ENCODE measurements around the gene SQOR.

The SQOR gene

DNA sequence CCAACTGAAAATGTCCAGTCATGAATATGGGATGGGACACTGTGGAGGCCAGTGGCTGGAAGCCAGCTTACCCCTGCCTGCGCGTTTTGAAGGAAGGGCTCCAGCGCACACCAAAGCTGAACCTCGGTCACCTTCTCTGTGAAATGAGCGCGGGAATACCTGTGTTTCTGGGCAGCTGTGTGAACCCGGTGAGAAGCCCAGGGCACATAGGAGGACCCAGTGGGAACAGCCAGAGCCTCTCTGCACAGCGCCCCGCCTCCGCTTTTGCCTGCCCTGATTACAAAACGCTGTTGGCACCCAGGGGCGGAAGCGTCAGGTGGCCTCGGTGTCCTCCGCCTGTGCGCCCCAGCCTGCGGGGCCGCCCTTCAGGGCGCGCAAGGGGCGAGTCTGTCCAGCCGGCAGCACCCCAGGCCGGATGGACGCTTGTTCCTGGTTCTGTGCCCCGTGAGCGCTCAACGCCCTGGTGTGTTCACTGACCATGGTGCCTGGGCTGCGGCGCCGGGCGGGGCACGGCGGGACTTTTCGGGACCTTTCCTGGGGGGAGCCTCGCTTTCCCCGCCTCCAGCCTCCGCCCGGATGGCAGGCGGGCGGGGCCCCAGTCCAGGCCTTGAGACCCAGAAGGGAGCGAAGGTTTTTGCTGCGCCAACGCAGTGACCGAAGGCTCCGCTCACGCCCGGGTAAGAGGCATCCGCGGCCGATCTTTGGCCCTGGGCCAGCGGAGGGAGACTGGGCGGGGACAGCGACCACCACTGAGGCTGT lies at the start of gene SQOR:
Gene SQOR, plus strand, starts transcription at position 598 of the 759 bp plus-strand sequence. CDS start 23,895 bp downstream, outside the sequence.
- peak; percentile 60 for DNase-seq

DNA sequence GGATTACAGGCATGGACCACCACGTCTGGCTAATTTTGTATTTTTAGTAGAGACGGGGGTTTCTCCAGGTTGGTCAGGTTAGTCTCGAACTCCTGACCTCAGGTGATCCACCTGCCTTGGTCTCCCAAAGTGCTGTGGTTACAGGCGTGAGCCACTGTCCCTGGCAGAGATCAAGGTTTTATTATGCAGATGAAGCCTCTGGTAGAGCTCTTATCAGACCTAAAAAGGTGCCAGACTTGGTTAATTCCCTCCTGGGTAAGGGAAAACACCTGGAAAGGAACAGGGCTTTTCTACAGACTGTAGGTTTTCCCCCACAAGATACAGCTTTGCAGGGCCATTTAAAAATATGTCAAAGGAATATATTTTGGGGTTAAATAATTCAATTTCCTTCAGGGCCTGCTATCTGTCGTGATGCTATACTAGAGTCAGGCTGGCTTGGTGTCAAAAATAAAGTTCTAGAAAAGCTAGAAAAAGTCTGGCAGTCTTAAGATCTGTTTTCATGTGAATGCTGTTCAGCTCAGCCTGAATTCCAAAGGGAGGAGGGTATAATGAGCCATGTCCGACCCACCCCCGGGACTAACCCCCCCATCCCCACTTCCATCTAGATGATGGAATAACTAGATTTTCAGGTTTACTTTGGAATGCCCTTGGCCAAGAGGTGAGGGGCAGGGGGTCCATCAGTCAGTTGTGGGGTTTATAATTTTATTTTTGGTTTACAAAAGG lies 49.6 kb upstream of the SQOR start:
- DNase-seq, result no peak

DNA sequence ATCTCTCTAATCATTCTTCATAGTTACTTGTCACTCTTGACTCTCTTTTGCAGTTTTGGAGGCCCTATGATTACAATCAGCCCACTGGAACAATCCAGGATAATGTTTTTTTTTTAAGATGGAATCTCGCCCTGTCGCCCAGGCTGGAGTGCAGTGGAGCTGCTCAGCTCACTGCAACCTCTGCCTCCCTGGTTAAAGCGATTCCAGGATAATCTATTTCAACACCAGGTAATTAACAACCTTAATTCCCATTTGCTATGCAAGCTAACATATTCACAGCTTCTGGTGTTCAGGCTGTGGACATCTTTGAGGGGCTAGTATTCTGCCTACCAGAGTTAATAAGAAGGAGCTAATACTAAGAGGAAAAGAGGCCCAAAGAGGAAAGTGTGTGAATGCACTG lies 48.7 kb upstream of the SQOR start:
- no peak for DNase-seq

DNA sequence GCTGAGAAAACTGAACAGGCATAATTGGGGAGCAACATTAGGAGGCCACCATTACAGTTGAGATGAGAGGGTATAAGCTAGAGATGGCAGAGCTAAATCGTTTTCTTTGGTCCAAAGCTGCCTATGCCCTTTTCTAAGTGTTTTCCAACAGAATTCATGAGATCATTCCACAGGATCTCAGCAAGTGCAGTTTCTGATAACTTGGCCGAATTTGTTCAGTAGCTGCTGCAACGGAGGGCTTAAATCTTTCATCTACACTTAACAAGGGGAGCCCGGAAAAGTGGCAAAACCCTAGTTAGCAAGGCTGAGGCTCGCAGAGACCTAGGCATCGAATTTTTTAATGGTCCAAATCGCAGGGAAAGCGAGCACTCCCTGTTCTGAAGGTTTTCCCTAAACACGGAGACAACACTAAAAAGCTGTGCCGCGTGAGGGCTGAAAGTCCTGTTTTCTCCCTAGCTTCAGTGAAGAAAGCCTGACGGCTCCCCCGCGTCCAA lies 48.2 kb upstream of the SQOR start:
- DNase-seq, result no peak

DNA sequence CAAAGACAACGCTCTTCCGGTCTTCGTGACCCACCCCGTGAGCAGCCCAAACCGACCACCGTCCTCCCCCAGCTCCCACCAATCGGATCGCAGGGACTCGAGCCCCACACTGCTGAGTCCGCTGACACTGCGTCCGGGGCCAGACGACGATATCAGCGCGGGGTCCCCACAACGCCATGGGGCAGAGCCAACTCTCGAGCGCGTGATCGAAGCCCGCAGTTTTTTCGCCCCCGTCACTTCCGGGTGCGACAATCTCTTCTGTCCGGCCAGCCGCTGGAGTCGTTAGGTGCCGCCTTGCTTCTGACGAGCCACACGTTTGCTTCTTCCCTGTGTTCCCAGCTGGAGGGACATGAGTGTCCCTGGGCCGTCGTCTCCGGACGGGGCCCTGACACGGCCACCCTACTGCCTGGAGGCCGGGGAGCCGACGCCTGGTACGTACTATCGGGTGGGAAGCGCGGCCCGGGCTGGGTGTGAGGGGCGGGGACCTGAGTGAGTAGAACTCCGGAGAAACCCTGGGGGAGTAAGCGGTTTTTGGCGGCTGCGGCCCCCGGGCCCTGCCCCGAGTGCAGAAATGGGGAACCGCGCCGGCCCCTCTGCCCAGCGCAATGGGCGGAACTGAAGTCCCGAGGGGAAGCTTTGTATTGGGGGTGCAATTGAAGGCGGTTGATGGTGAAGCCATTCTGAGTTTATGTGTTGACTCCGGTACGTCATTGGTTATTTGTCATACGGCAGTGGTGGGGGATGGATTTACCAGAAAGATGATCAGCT lies 47.5 kb upstream of the SQOR start, which contains the start of gene BLOC1S6:
Gene BLOC1S6, plus strand, starts transcription at position 285 of the 768 bp plus-strand sequence. Its CDS starts 65 bp downstream, at position 350.
- peak; percentile 87 for DNase-seq

DNA sequence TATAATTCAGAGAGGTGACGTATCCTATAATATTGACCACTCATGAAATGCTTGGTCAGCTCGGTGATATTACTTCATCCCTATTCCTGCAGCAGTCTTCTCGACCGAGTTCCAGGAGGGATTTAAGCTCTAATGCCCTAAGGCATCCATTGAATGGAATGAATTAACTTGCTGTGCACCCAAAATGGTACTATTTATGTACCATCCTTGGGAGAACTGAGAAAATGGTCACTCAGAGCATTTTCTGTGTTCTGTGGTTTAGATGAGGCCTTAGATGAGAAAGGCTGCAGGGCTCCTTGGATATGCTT lies 47.0 kb upstream of the SQOR start:
- DNase-seq, result no peak

DNA sequence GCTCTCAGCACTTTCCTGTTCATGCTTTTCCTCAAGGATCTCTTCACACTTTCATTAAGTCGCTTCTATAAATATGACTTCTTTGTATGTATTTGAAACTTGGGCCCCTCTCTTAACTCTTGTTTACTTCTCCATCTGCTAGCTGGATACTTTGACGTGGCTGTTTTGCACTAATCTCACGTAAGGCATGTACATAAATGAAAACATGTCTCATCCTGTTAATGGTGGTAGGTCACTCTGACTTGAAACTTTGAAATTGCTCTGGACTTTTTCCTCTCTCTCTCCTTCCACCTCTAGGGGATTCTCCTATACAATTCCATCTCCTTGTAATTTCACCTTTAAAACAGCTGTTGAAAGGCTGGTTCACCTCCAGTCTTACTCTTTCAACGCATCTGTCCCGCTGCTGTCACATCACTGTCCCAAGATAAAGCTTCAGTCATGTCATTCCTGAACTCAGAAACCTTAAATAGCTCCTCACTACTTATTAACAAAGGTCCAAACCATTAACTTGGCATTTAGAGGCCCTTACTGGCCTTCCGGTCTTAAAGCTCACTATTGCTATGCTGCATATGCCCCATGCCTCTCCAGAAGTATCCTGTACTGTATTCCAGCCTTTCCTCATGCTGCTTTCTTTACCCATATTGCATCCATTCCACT lies 46.5 kb upstream of the SQOR start:
- no peak for DNase-seq

DNA sequence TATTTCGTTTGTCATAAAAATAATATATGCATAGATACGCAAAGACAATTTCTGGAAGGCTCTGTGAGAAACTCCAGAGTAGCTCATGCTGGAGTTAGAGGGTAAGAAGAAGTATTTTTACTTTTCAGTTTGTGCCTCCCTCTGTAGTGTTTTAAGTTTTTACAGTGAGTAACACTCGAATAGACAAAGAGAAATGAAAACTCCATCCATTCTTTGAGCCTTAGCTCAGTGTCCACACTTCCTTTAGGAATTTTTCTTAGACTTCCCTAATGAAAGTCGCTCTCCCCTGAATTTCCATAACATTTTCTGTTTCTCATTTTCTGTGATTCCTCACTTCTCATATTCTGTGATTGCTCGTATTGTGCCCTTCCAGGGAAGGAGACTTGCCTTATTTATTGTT lies 45.6 kb upstream of the SQOR start:
- no peak for DNase-seq

DNA sequence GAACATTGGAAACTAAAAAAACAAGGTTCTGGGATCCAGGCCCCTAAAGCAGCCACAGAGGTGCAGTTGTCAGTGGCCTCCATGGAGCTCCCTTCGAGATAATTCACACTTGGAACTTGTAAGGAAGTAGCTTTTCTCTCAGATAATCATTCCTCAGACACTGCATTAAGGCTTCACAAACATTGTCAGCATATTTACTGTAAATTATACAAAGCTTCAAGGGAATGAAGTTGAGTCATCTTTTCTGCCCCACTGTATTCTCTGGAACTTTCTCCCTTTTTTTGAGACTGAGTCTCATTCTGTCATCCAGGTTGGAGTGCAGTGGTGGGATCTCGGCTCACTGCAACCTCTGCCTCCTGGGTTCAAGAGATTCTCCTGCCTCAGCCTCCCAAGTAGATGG lies 40.5 kb upstream of the SQOR start:
- DNase-seq, result no peak

DNA sequence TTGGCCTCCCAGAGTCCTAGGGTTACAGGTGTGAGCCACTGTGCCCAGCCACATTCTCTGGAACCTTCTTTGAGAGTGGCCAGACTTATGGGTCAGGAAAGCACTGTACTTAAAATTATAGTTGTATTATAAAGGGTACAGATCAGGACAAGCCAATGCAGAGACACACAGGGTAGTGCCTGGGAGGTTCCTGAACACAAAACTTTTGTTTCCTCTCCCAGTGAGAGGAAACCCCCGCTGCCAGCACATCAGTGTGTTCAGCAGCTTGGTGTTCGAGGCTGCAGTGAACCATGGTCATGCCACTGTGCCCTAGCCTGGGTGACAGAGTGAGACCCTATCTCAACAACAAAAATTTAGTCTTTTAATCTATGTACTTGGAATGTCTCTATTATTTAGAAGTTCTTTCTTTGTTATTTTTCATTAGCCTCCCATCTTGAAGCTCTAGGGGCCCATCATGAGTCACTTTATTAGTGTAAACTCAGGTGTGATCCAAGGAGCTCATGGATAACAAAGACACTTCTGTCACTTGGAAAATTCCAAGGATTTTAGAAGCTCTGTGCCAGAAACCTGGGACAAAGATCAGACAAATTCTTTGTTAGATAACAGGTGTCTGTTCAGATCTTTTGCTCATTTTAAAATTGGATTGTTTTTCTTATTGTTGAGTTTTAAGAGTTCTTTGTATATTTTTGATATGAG lies 39.8 kb upstream of the SQOR start:
- DNase-seq, result no peak

DNA sequence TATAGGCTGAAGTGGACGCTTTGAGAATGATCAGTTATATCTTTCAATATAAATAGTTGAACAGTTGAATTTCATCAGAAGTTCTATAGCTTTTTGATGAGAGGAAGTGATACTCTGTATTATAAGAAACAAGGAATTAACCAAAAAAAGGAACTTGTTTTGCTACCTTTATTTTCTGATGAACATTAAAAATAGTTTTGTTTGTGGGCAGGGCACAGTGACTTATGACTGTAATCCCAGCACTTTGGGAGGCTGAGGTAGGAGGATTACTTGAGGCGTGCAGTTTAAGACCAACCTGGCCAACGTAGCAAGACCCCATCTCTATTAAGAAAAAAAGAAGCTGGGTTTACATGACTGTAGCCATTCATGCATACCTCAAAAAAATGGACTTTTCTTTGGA lies 30.9 kb upstream of the SQOR start:
- DNase-seq, result no peak

DNA sequence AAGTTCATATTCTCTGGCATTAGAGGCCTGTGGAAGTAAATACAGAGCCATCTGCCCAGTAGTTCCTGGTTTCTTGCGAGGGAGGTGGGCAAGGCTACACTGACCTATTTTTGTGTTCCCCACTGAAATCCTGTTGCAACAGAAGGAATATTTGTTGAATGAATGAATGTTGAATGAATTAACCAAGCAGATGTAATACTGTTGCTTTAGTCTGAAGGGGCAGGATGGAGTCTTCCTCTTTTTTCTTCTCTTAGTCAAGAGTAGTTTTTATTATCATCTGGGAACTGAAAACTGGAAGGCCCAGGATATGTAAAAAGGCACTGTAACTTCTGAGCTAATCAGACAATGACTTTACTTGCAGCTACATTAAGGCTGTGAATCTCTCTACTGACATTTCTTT lies 30.5 kb upstream of the SQOR start:
- DNase-seq, result no peak

DNA sequence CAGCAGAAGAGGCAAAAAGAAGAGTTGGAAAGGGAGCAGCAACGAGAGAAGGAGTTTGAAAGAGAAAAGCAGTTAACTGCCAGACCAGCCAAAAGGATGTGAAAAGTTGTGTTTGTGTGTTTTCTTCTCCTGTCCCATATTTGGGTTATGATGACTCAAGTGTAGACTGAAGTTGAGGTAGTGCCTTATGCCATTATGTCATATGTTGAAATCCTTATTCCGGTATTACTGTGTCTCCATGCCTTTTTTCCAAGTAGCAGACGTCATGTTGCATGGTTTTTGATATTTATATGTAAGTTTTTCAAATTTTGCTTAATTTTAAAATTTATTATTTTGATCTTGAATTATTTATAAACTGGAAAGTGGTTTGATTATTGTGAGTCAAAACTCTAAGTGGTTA lies 28.4 kb upstream of the SQOR start:
- DNase-seq, result no peak

DNA sequence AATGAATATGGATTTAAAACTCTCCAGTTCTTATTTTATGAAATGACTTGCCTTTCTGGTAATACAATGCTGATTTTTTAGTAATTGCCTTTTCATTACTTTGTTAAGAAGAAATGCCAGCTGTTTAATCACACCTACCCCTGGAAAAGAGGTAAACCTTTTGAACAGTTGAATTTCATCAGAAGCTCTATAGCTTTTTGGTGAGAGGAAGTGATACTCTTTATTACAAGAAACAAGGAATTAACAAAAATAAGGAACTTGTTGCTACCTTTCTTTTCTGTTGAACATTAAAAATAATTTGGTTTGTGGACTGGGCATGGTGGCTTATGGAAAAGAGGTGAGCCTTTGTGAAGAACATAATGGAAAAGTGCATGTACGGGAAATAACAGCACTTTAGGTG lies 28.0 kb upstream of the SQOR start:
- DNase-seq, result no peak

DNA sequence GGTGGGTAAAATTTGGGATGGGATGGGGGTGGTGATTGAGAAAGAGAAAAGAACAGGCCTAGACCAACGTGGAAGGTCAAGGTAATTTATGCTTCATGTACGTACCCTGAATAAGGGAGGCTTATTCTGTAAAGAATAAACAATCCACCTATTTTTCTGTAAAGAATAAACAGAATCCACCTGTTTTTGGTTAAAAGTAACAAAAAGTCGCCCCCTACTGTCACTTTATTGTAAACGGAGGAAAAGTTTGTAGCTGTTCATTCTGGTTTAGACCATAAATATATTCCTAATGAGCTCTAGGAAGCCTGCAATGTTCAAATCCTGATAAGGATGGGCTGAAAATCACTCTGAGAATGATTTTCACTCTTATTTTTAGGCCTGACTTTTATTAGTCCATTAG lies 23.5 kb upstream of the SQOR start:
- no peak for DNase-seq

DNA sequence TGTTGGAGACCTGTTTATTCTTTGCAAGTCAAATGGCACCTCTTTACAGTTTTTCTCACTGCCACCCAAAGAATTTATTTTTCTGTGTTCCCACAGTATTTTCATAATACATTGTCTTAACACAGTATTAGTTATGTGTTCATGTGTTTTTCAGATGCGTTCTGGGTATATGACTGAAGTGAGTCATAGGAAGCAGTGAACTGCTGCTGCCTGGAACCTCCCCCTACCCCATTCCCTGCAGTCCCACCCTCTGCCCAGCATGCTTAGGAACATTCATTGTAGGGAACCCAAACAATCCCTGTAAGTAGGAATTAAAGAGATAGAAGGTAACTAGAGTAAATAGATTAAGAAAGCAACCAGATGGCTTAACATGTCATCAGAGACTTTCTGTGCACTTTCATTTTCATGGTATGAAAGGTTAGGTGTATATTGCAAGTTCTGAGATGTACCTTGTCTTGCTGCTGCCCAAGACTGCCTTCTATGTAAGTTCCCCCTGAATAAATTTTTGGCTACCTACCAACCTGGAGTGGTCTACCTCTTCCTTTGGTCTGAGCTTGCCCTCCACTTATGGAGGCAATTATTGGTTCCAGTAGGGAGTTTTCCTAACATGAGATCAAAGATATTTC lies 21.9 kb upstream of the SQOR start:
- DNase-seq, result no peak

DNA sequence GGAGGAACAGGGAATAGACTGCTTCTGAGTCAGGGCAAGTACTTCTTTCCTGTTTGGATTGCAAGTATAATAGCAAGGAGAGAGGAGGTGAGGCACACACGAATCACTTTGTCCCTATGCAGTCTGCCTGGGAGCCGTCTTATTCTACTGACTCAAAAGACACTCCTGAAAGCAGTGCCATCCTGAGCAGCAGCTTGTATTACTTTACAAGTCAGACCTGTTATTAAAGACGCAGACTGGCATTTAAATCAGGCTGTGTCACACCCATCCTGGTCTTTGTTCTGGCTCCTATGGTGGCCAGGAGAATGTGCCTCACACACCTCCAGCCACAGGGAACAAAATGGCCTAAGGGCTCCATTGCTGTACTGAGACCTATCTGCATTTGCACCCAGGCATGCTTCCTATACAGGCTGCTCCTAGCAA lies 17.9 kb upstream of the SQOR start:
- no peak for DNase-seq

DNA sequence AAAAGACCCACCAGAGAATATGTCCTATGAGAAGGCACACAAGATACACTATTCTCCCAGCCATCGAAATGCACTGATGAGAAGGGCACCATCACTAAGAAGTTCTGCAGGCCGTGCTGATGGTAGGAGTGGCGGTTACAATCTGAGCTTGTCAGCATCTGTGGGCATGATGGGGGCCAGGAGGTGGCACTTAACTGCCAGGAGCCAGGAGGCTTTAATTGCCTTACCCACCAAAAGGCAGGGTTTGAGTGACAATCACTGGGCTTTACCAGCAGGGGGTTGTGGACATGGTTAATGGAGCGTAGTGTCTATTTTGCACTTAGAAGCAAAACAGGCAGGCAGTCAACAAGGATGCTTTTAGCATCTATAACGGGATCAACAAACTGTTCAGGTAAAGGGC lies 16.0 kb upstream of the SQOR start:
- DNase-seq, result no peak

DNA sequence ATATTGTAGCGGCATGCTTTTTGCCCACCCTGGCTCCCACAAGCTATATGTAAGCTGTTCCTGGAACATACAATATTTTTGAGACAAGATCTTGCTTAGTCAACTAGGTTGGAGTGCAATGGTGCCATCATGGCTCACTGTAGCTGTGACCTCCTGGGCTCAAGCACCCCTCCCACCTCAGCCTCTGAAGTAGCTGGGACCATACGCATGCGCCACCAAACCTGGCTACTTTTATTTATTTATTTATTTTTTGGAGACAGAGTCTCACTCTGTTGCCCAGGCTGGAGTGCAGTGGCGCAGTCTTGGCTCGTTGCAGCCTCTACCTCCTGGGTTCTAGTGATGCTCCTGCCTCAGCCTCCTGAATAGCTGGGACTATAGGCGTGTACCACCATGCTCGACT lies 6.7 kb upstream of the SQOR start:
- no peak for DNase-seq

DNA sequence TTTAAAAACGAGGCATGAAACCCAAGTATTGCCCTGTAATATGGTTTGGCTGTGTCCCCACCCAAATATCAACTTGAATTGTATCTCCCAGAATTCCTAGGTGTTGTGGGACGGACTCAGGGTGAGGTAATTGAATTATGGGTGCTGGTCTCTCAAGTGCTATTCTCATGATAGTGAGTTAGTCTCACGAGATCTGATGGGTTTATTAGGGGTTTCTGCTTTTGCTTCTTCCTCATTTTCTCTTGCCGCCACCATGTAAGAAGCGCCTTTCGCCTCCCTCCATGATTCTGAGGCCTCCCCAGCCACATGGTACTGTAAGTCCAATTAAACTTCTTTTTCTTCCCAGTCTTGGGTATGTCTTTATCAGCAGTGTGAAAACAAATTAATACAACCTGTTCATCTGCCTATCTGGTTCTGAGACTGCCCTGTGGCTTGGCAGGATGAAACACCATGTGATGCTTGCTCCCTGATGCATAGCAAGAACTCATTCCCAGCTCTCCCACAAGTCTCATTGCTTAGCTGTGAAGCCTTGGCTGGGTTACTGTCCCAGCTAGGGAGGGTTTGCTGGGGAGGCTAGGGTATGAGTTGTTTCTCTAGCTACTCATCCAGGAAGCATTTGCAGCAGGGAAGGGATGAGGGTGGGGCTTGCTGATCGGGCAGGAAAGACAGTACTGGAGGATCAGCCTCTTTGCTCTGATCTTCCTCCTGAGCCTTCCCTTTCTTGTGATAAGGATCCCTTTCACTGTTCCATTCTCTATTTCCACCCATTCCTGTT lies 3.7 kb upstream of the SQOR start:
- no peak for DNase-seq

DNA sequence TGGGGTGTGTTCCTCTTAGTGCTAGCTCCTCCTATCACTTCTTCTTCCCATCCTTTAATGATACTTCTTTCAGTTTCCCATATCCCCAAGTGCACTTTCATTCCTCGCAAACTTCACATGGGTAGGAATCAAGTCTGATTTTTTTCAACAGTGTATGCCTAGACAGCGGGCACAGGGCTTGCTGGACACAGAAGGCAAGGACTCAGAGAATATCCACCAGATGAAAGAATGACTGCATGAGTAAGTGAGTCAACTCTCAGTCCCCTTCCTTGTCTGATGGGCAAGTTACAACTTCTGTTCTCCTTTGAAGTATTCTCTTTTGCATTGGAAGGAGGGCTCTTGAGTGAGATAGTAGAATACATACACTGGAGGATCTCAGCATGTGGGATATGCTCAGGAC lies 3.1 kb upstream of the SQOR start:
- no peak for DNase-seq
